BE2C (cell line): ENCODE results near the gene CCNL1. TPM values are rescaled to one million over a fixed set of nuclear protein-coding genes. Genes with fewer than 3 reads are reported as not detected.
A peak's percentile ranks its signal among the peaks of the same experiment; 100 is the strongest.

ENCODE experiments used
- DNase-seq: peaks from one replicate; pipeline ENCODE4 v3.0.0-alpha.2; 2020
- H3K27me3 ChIP-seq: fragments of 250-450 bp; sonication (Bioruptor Pico); 2 replicates; pipeline ENCODE4 v1.5.1; 2020; ENCODE audit warnings: mild to moderate bottlenecking
- H3K36me3 ChIP-seq: fragments of 250-450 bp; sonication (Bioruptor Pico); 2 replicates; pipeline ENCODE4 v1.5.1; 2020; ENCODE audit warnings: mild to moderate bottlenecking
- H3K4me1 ChIP-seq: fragments of 250-450 bp; sonication (Bioruptor Pico); 2 replicates; pipeline ENCODE4 v1.5.1; 2020
- H3K4me3 ChIP-seq: 2 replicates; pipeline ENCODE4 v1.5.1; 2011; ENCODE audit warnings: low read depth, low read length
- H3K9me3 ChIP-seq: fragments of 250-450 bp; sonication (Bioruptor Pico); 2 replicates; pipeline ENCODE4 v1.5.1; 2020
- CTCF ChIP-seq: IDR thresholded peaks from 2 replicates; pipeline ENCODE4 v1.5.1; 2012; ENCODE audit warnings: mild to moderate bottlenecking, low read depth, low read length
- polyA plus RNA-seq: library from polyadenylated mRNA; unstranded; fragments of >200 nt; gene quantifications from one replicate; pipeline ENCODE4 v1.2.1, GENCODE V29; 2012; ENCODE audit warnings: low read depth, missing spikeins; ENCODE audit not compliant: insufficient read length, insufficient read depth

CCNL1 gene
- polyA plus RNA-seq: 76.2 TPM

GRCh38 chr3:157159762-157160657 is at the start of gene CCNL1:
TSS of gene CCNL1 (minus strand) at chr3:157160147. CDS start at chr3:157160094, 53 bp downstream.
- Histone ChIP-seq H3K4me3 (peak within 1 kb of the TSS; percentile 98), H3K27me3 (no peaks in the 10 kb centered on the region), H3K36me3 (peaks cover 48% of the 10 kb centered on the region), H3K9me3 (no peaks in the 10 kb centered on the region), H3K4me1 (peaks cover 11% of the 10 kb centered on the region)
- peak; percentile 95 for DNase-seq
- TF ChIP-seq CTCF: no peak

GRCh38 chr3:157204880-157205279 is 44.9 kb upstream of the CCNL1 start:
- peaks cover 9% of the 10 kb centered on the region for H3K4me1 ChIP-seq
- no peaks in the 10 kb centered on the region for H3K9me3 ChIP-seq
- H3K27me3 ChIP-seq: peaks cover 7% of the 10 kb centered on the region; the same call in 1 of the 2 replicates
- H3K36me3 ChIP-seq: no peaks in the 10 kb centered on the region
- H3K4me3 ChIP-seq: no peak overlapping the region
- no peak for TF ChIP-seq CTCF
- DNase-seq: peak; percentile 34

- no peak overlapping the region for H3K4me3 ChIP-seq
Measured at GRCh38 chr3:157204431-157204830, 44.5 kb upstream of the CCNL1 start.

GRCh38 chr3:157201648-157202278 is 41.8 kb upstream of the CCNL1 start:
- Histone ChIP-seq H3K4me3 (no peak overlapping the region), H3K36me3 (no peaks in the 10 kb centered on the region), H3K4me1 (peaks cover 9% of the 10 kb centered on the region), H3K27me3 (peaks cover 7% of the 10 kb centered on the region; the same call in 1 of the 2 replicates), H3K9me3 (no peaks in the 10 kb centered on the region)
- peak; percentile 61 for TF ChIP-seq CTCF
- no peak for DNase-seq

More at GRCh38 chr3:157204431-157204830, 44.5 kb upstream of the CCNL1 start:
- Histone ChIP-seq H3K9me3 (no peaks in the 10 kb centered on the region), H3K4me1 (peaks cover 9% of the 10 kb centered on the region), H3K36me3 (no peaks in the 10 kb centered on the region), H3K27me3 (peaks cover 7% of the 10 kb centered on the region; the same call in 1 of the 2 replicates)
- TF ChIP-seq CTCF: peak; percentile 40
- no peak for DNase-seq

GRCh38 chr3:157199841-157200240 is 39.9 kb upstream of the CCNL1 start:
- Histone ChIP-seq H3K4me1 (peaks cover 4% of the 10 kb centered on the region; the same call in 1 of the 2 replicates), H3K27me3 (peaks cover 10% of the 10 kb centered on the region; the same call in 1 of the 2 replicates), H3K36me3 (no peaks in the 10 kb centered on the region), H3K9me3 (no peaks in the 10 kb centered on the region), H3K4me3 (no peak overlapping the region)
- DNase-seq: no peak
- no peak for TF ChIP-seq CTCF
